GM18858 (cell line): ENCODE results near the gene CNGA2.
"Not testable (repeated sequence)": the region's sequence is repeated elsewhere in the genome, so short reads cannot be mapped to it uniquely, and the experiment has no call there.

Source experiments
- ATAC-seq: cut with Tn5 transposase; IDR thresholded peaks from one replicate; pipeline ENCODE4 v1.9.1; 2021; ENCODE audit not compliant: unreplicated experiment

Gene CNGA2

GRCh38 chrX:151734446-151734845, at the start of gene CNGA2:
TSS of gene CNGA2 (plus strand) at chrX:151734746. CDS start at chrX:151738484, 3,738 bp downstream.
- no peak for ATAC-seq

GRCh38 chrX:151687635-151688034, 46.9 kb upstream of the CNGA2 start:
- no peak for ATAC-seq

- ATAC-seq: no peak
Observed at GRCh38 chrX:151688695-151689094, 45.9 kb upstream of the CNGA2 start.

- ATAC-seq: no peak
Observed at GRCh38 chrX:151692825-151693224, 41.7 kb upstream of the CNGA2 start.

GRCh38 chrX:151694121-151694520, 40.4 kb upstream of the CNGA2 start:
- ATAC-seq: no peak

- no peak for ATAC-seq
Observed at GRCh38 chrX:151694661-151695582, 39.6 kb upstream of the CNGA2 start, which contains the start of gene PRRG3. TSS of gene PRRG3 (plus strand) at chrX:151695458. CDS start at chrX:151698815, 3,357 bp downstream.

GRCh38 chrX:151695583-151696340, 38.8 kb upstream of the CNGA2 start:
- ATAC-seq: no peak

- ATAC-seq: not testable (repeated sequence)
Observed at GRCh38 chrX:151697082-151697481, 37.5 kb upstream of the CNGA2 start.

GRCh38 chrX:151697522-151697921, 37.0 kb upstream of the CNGA2 start:
- ATAC-seq: no peak

GRCh38 chrX:151698485-151698884, 36.1 kb upstream of the CNGA2 start:
- no peak for ATAC-seq

- ATAC-seq: no peak
Observed at GRCh38 chrX:151699746-151700145, 34.8 kb upstream of the CNGA2 start.

GRCh38 chrX:151700581-151700980, 34.0 kb upstream of the CNGA2 start:
- no peak for ATAC-seq

- no peak for ATAC-seq
Observed at GRCh38 chrX:151701071-151701470, 33.5 kb upstream of the CNGA2 start.

- no peak for ATAC-seq
Observed at GRCh38 chrX:151701531-151701930, 33.0 kb upstream of the CNGA2 start.

- no peak for ATAC-seq
Observed at GRCh38 chrX:151702026-151702714, 32.4 kb upstream of the CNGA2 start.

- no peak for ATAC-seq
Observed at GRCh38 chrX:151702741-151703340, 31.7 kb upstream of the CNGA2 start.

GRCh38 chrX:151703487-151703886, 31.1 kb upstream of the CNGA2 start:
- ATAC-seq: no peak

GRCh38 chrX:151704041-151704663, 30.4 kb upstream of the CNGA2 start:
- ATAC-seq: no peak

GRCh38 chrX:151708821-151709220, 25.7 kb upstream of the CNGA2 start:
- no peak for ATAC-seq

GRCh38 chrX:151710457-151710856, 24.1 kb upstream of the CNGA2 start:
- ATAC-seq: no peak
